ENCODE measurements around the gene TTC31. TPM values are rescaled to one million over a fixed set of nuclear protein-coding genes. Genes with fewer than 3 reads are reported as not detected.

TTC31 gene
- total RNA-seq, 1 donor from 2014 or later: 16.8 TPM

GRCh38 chr2:74499267-74499939 lies 16.5 kb downstream of the TTC31 start, which contains the start of gene LBX2:
TSS of gene LBX2 (minus strand) at chr2:74499603. CDS start at chr2:74499537, 66 bp downstream.
- no peaks in the 10 kb centered on the region for H3K36me3 Mint-ChIP-seq (ENCODE audit: low read depth, unreplicated experiment)
- H3K4me3 Mint-ChIP-seq (ENCODE audit: unreplicated experiment): peak within 1 kb of the TSS; percentile 78
- DNase-seq (ENCODE audit: low spot score): no peak
- no peaks in the 10 kb centered on the region for H3K9me3 Mint-ChIP-seq (ENCODE audit: unreplicated experiment)
- no peak within 1 kb of the TSS for H3K27ac Mint-ChIP-seq (ENCODE audit: unreplicated experiment)
- no peak for TF ChIP-seq CTCF (IDR thresholded peaks at IDR 0.05; ENCODE audit: unreplicated experiment)
- peaks cover 41% of the 10 kb centered on the region for H3K27me3 Mint-ChIP-seq (ENCODE audit: unreplicated experiment)
- H3K4me1 Mint-ChIP-seq (ENCODE audit: unreplicated experiment): peaks cover 13% of the 10 kb centered on the region

- Mint-ChIP-seq H3K9me3 (ENCODE audit: unreplicated experiment) (no peaks in the 10 kb centered on the region), H3K36me3 (ENCODE audit: low read depth, unreplicated experiment) (peaks cover 5% of the 10 kb centered on the region), H3K27me3 (ENCODE audit: unreplicated experiment) (peaks cover 45% of the 10 kb centered on the region), H3K4me3 (ENCODE audit: unreplicated experiment) (no peak overlapping the region), H3K4me1 (ENCODE audit: unreplicated experiment) (peaks cover 13% of the 10 kb centered on the region), H3K27ac (ENCODE audit: unreplicated experiment) (no peak overlapping the region)
- DNase-seq (ENCODE audit: low spot score): no peak
- TF ChIP-seq CTCF (IDR thresholded peaks at IDR 0.05; ENCODE audit: unreplicated experiment): no peak
These were observed 17.2 kb downstream of the TTC31 start for GRCh38 chr2:74499940-74500577.

GRCh38 chr2:74500578-74500946 lies 17.7 kb downstream of the TTC31 start:
- H3K27ac Mint-ChIP-seq (ENCODE audit: unreplicated experiment): no peak overlapping the region
- H3K4me3 Mint-ChIP-seq (ENCODE audit: unreplicated experiment): no peak overlapping the region
- H3K4me1 Mint-ChIP-seq (ENCODE audit: unreplicated experiment): peaks cover 13% of the 10 kb centered on the region
- H3K27me3 Mint-ChIP-seq (ENCODE audit: unreplicated experiment): peaks cover 48% of the 10 kb centered on the region
- no peak for DNase-seq (ENCODE audit: low spot score)
- no peaks in the 10 kb centered on the region for H3K9me3 Mint-ChIP-seq (ENCODE audit: unreplicated experiment)
- no peak for TF ChIP-seq CTCF (IDR thresholded peaks at IDR 0.05; ENCODE audit: unreplicated experiment)
- H3K36me3 Mint-ChIP-seq (ENCODE audit: low read depth, unreplicated experiment): peaks cover 8% of the 10 kb centered on the region

- H3K27ac Mint-ChIP-seq (ENCODE audit: unreplicated experiment): no peak overlapping the region
- DNase-seq (ENCODE audit: low spot score): no peak
- H3K36me3 Mint-ChIP-seq (ENCODE audit: low read depth, unreplicated experiment): peaks cover 9% of the 10 kb centered on the region
- H3K27me3 Mint-ChIP-seq (ENCODE audit: unreplicated experiment): peaks cover 48% of the 10 kb centered on the region
- H3K4me1 Mint-ChIP-seq (ENCODE audit: unreplicated experiment): peaks cover 14% of the 10 kb centered on the region
- H3K4me3 Mint-ChIP-seq (ENCODE audit: unreplicated experiment): peak overlapping the region; percentile 83
- H3K9me3 Mint-ChIP-seq (ENCODE audit: unreplicated experiment): no peaks in the 10 kb centered on the region
- TF ChIP-seq CTCF (IDR thresholded peaks at IDR 0.05; ENCODE audit: unreplicated experiment): no peak
These were observed 18.6 kb downstream of the TTC31 start for GRCh38 chr2:74501335-74502071.

Data from endothelial cell (in vitro differentiated cells).